Activated CD4-positive, alpha-beta memory T cell treated with anti-CD3 and anti-CD28 coated beads for 36 hours (primary cell): Measurements from ENCODE around the gene COL7A1. TPM values are rescaled to one million over a fixed set of nuclear protein-coding genes. Genes with fewer than 3 reads are reported as not detected.
A peak's percentile ranks its signal among the peaks of the same experiment; 100 is the strongest.

Experiments used
- CTCF ChIA-PET: fragments of 350-600 bp; sonication (Branson Sonifier 250); formaldehyde crosslinking; loops from one replicate; lab custom pipeline; 2021; ENCODE audit warnings: antibody characterized with exemption, inconsistent platforms; lab: Charles Lee
- POLR2A ChIA-PET: fragments of 350-600 bp; sonication (Branson Sonifier 250); formaldehyde crosslinking; loops from one replicate; lab custom pipeline; 2021; ENCODE audit warnings: antibody characterized with exemption; lab: Charles Lee
- DNase-seq: peaks from one replicate; pipeline ENCODE4 v3.0.0-alpha.2; 2020
- H3K27ac Mint-ChIP-seq: one replicate; pipeline ENCODE4 v1.8.0; 2021; ENCODE audit warnings: mixed read lengths
- H3K27me3 Mint-ChIP-seq: one replicate; pipeline ENCODE4 v1.8.0; 2021; ENCODE audit warnings: mixed read lengths
- H3K36me3 Mint-ChIP-seq: one replicate; pipeline ENCODE4 v1.8.0; 2021; ENCODE audit warnings: mixed read lengths
- H3K4me1 Mint-ChIP-seq: one replicate; pipeline ENCODE4 v1.8.0; 2021; ENCODE audit warnings: low read depth, mixed read lengths
- H3K4me3 Mint-ChIP-seq: one replicate; pipeline ENCODE4 v1.8.0; 2021; ENCODE audit warnings: mild to moderate bottlenecking, mixed read lengths
- H3K9me3 Mint-ChIP-seq: one replicate; pipeline ENCODE4 v1.8.0; 2021; ENCODE audit warnings: mixed read lengths
- intact Hi-C: fragments of 100-400 bp; cut with micrococcal nuclease; formaldehyde crosslinking; loops from one replicate; pipeline ENCODE4 v1.15.1; 2023
- total RNA-seq, 2 experiments: library from RNA; stranded (reverse); gene quantifications; one replicate each; pipeline ENCODE4 v1.2.3, GENCODE V29; 2021

COL7A1 gene
- total RNA-seq, 2 experiments from 2014 or later, result 1.1 TPM

DNA sequence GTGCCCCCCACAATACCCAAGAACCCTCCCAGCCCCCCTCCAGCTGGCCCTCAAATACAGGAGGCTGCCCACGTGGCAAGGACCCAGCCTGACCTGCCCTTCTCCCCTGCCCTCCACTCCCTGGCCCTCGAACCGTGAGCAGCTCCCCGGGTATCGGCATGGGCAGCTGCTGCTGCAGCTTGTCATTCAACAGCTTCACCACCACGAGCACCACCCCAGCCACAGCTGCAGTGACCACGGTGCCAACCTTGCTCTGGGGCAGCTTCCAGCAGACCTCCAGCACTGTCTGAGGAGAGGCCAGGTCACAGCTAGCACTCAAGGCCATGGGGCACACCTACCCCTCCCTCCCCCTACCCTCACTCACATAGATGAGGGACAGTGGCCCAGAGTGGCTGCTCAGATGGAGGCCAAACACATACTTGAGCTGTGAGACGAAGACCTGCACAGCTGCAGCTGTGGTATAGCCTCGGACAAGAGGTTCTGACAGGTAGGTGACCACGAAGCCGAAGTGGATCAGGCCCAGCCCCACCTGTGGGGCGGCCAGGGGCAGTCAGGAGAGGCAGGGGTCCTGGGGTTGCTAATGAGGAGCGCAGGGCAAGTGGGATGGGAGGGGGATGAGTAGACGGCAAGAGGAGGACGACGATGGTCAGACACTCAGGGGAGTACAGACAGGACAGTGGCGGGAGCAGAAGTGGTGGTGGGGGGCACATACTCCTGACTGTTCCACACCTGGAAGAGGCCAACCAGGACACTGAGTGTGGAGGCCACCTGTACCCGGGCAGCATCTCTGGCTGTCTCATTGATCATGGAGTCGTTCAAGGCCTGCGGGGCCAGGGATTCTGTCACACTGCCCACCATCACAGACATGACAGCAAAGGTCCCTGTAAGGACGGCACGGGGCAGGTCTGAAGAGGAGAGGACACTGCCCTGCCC lies 36.7 kb upstream of the COL7A1 start:
- Mint-ChIP-seq H3K4me1 (peaks cover 15% of the 10 kb centered on the region), H3K4me3 (no peak overlapping the region), H3K36me3 (peaks cover 20% of the 10 kb centered on the region), H3K27me3 (no peaks in the 10 kb centered on the region), H3K9me3 (no peaks in the 10 kb centered on the region), H3K27ac (no peak overlapping the region)
- no peak for DNase-seq
- ChIA-PET POLR2A (no interaction called here), CTCF (interaction anchor here (0.8 kb wide), 1 partner anchor 196 kb away, joined by 3 read pairs; no protein-coding TSS in a partner anchor)
- intact Hi-C loops, result no loop called here

DNA sequence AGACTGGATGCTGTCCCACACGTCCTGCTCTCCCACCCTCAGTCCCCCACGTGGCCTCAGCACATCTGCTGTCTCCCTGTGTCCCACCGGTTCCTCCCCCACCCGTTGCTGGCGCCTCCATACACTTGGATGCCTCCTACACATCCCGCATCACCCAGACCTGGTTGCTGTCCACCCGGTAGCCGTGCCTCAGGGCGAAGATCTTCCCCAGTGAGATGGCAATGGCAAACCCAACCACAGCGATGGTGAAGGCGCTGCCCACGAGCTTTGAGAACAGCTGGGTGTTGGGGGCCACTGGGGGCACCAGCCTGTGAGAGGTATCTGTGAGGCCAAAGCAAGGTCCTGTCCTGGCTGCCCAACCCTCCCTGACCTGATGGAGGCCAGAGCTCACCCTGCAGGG lies 35.7 kb upstream of the COL7A1 start:
- CTCF ChIA-PET, result interaction anchor here (0.8 kb wide), 1 partner anchor 195 kb away, joined by 3 read pairs; no protein-coding TSS in a partner anchor
- intact Hi-C loops, result no loop called here
- H3K36me3 Mint-ChIP-seq, result peaks cover 24% of the 10 kb centered on the region

DNA sequence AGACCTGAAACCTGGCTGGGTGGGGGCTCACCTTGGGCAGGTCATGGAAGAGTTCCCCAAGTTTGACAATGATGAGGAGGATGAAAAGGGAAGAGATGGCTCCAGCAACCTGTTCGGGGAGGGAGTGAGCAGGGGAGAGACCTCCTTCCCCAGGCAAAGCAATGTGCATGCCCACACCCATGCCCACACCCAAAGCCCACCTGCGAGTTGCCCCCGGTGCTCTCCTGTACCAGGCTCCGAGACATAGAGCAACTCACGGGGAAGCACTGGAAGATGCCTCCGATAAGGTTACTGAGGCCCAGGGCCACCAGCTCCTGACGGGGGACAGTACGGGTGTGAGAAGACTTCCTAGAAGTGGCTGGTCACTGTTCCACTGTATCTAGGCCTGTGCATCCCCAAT lies 35.3 kb upstream of the COL7A1 start:
- no peak overlapping the region for H3K27ac Mint-ChIP-seq
- intact Hi-C loops, result no loop called here
- peaks cover 26% of the 10 kb centered on the region for H3K36me3 Mint-ChIP-seq
- H3K4me3 Mint-ChIP-seq, result no peak overlapping the region
- no peaks in the 10 kb centered on the region for H3K27me3 Mint-ChIP-seq
- no peaks in the 10 kb centered on the region for H3K9me3 Mint-ChIP-seq
- no peak for DNase-seq
- ChIA-PET POLR2A (no interaction called here), CTCF (no interaction called here)
- H3K4me1 Mint-ChIP-seq, result peaks cover 7% of the 10 kb centered on the region

More for the DNA sequence above, 35.7 kb upstream of the COL7A1 start:
- Mint-ChIP-seq H3K4me3 (no peak overlapping the region), H3K9me3 (no peaks in the 10 kb centered on the region), H3K4me1 (peaks cover 8% of the 10 kb centered on the region), H3K27ac (no peak overlapping the region), H3K27me3 (no peaks in the 10 kb centered on the region)
- POLR2A ChIA-PET, result no interaction called here
- DNase-seq, result no peak

DNA sequence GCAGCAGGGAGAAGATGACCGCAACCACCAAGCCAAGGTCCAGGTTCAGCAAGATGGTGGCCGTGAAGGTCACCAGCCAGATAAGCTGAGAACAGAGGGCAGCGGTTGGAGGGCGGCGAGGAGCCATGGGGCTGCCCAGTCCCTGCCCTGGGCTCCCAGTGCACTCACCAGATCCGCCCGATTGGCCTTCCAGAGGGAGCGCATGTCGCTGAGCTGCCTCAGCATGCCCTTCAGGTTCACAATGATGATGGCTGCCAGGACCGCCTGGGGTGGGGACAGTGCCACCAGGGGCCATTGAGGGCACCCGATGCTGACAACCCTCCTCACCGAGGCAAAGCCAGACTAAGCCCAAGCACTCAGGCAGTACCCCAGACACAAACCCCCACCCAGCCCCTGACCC lies 34.8 kb upstream of the COL7A1 start:
- intact Hi-C loops, result no loop called here
- no peak overlapping the region for H3K4me3 Mint-ChIP-seq
- POLR2A ChIA-PET, result no interaction called here
- H3K27me3 Mint-ChIP-seq, result no peaks in the 10 kb centered on the region
- H3K27ac Mint-ChIP-seq, result no peak overlapping the region
- DNase-seq, result no peak
- peaks cover 8% of the 10 kb centered on the region for H3K4me1 Mint-ChIP-seq
- H3K36me3 Mint-ChIP-seq, result peaks cover 28% of the 10 kb centered on the region
- H3K9me3 Mint-ChIP-seq, result no peaks in the 10 kb centered on the region
- CTCF ChIA-PET, result no interaction called here

DNA sequence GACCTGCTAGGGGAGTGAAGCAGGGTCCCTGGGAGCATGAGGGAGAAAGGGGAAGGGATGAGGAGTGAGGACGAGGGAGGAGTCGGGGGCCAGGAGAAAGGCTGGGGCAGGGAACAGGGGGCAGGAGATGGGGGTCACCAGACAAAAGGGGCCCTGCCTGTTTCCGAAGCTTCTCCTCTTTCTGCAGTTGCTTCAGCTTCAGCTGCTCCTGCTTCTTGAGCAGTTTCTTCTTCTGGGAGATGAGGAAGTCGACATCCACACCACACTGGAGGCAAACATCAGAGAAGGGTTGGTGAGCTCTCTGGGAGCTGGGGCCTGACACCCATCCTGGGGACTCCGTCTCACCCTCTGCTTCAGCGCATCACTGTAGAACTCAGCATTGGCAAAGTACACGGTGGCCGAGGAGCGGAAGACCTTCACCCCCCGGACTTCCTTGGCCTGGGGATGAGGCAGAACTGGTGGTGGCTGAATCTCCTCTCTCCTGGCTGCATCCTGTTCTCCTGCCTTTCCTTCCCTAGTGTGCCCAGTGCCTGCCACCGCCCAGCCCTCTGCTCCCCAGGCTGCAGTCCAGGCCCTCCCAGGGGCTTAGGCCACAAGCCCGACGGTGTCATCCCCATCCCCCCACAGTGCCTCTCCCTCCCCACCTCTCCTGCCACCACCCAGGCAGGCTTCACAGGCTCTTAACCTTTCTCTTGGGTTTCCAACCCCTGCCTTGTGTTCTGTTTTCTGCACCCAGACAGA lies 33.3 kb upstream of the COL7A1 start:
- CTCF ChIA-PET, result no interaction called here
- peaks cover 7% of the 10 kb centered on the region for H3K4me1 Mint-ChIP-seq
- no peak overlapping the region for H3K4me3 Mint-ChIP-seq
- intact Hi-C loops, result no loop called here
- no peak overlapping the region for H3K27ac Mint-ChIP-seq
- no peaks in the 10 kb centered on the region for H3K27me3 Mint-ChIP-seq
- no peaks in the 10 kb centered on the region for H3K9me3 Mint-ChIP-seq
- DNase-seq, result no peak
- peaks cover 30% of the 10 kb centered on the region for H3K36me3 Mint-ChIP-seq
- POLR2A ChIA-PET, result interaction anchor here (0.6 kb wide), 1 partner anchor 17 kb away, joined by 3 read pairs; no protein-coding TSS in a partner anchor

DNA sequence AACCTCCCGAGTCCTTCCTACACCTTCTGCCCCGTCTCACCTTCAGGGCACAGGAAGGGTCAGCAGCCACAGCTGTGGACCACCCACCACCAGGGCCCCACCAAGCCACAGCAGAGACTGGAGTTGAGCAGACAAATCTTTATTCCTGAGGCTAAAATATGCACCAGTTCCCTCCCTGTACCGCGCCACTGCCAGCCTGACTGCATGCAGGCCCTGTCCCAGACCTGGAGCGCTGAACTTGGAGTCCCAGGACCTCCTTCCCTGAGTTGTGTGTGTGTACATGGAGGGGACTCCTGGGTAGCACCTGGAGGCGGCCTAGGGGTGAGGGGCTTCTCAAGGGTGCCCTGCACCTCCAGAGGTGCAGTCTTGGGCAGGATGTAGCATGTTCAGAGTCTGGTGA lies 30.5 kb upstream of the COL7A1 start:
- no peak for DNase-seq
- ChIA-PET POLR2A (interaction anchor here (1.0 to 1.1 kb wide), 2 partner anchors 10 to 12 kb away, joined by 3 read pairs; partner anchors contain the start of gene SLC26A6), CTCF (interaction anchor here (5.0 kb wide), 1 partner anchor 10 kb away, joined by 26 read pairs; the partner anchor contains the start of gene SLC26A6)
- Mint-ChIP-seq H3K4me3 (no peak overlapping the region), H3K27ac (no peak overlapping the region), H3K9me3 (no peaks in the 10 kb centered on the region), H3K4me1 (peaks cover 7% of the 10 kb centered on the region), H3K27me3 (no peaks in the 10 kb centered on the region), H3K36me3 (peaks cover 26% of the 10 kb centered on the region)
- intact Hi-C loops, result no loop called here

DNA sequence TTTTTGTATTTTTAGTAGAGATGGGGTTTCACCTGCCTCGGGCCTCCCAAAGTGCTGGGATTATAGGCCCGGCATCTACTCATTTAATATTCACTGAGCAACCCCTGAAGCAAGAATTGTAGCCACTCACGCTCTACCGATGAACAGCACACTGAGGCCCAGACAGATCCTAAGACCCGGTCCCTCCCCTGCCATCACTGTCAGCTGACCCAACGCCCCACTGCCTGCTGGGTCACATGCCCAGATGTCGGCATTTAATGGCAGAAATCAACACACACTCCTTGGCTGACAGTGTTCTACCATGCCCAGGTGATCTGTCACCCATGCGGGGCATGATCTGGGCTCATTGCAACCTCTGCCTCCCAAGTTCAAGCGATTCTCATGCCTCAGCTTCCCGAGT lies 29.6 kb upstream of the COL7A1 start:
- Mint-ChIP-seq H3K27ac (no peak overlapping the region), H3K4me1 (peaks cover 7% of the 10 kb centered on the region), H3K27me3 (no peaks in the 10 kb centered on the region), H3K36me3 (peaks cover 22% of the 10 kb centered on the region), H3K9me3 (no peaks in the 10 kb centered on the region), H3K4me3 (no peak overlapping the region)
- intact Hi-C loops, result no loop called here
- POLR2A ChIA-PET, result interaction anchor here (1.0 to 1.1 kb wide), 2 partner anchors 11 kb away, joined by 3 read pairs; partner anchors contain the start of gene SLC26A6
- DNase-seq, result no peak
- CTCF ChIA-PET, result interaction anchor here (1.9 to 5.0 kb wide), 2 partner anchors 11 to 15 kb away, joined by 5 to 26 read pairs; partner anchors contain the start of genes SLC26A6 and UQCRC1

DNA sequence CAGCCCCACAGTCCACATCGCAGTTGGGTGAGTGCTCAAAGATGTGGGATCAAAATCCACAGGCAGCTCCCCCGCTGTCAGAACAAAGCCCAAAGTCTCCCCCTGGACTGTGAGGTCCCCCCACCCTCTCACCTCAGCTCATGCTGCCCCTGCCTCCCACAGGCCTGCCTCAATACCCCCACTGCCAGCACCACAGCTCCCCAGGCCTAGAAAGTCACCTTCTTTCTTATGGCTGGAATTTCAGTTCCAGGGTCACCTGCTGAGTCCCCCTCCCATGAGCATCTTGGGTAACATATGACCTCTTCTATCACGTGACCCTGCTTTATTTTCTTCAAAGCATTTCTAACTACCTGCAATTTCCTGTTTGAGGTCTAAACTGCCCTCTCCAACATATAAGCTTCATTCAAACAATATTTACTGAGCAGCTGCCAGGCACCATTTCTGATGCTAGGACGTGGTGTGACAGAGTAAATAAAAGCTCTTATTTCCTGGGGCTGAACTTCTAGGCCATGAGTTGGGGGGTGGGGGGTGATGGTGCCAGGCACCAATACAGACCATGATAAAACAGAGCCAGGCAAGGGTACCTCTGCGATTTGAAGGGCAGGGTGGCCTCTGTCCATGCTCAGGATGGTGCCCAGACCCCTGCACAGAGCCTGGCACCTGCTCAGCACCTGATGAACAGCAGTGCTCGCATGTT lies 28.9 kb upstream of the COL7A1 start:
- ChIA-PET POLR2A (interaction anchor here (1.4 kb wide), 1 partner anchor 9 kb away, joined by 3 read pairs; no protein-coding TSS in a partner anchor), CTCF (interaction anchor here (1.9 to 5.0 kb wide), 2 partner anchors 11 to 15 kb away, joined by 5 to 26 read pairs; partner anchors contain the start of genes SLC26A6 and UQCRC1)
- Mint-ChIP-seq H3K36me3 (peaks cover 20% of the 10 kb centered on the region), H3K4me3 (no peak overlapping the region), H3K4me1 (peaks cover 7% of the 10 kb centered on the region), H3K27me3 (no peaks in the 10 kb centered on the region), H3K27ac (no peak overlapping the region), H3K9me3 (peaks cover 1% of the 10 kb centered on the region)
- intact Hi-C loops, result no loop called here
- no peak for DNase-seq

DNA sequence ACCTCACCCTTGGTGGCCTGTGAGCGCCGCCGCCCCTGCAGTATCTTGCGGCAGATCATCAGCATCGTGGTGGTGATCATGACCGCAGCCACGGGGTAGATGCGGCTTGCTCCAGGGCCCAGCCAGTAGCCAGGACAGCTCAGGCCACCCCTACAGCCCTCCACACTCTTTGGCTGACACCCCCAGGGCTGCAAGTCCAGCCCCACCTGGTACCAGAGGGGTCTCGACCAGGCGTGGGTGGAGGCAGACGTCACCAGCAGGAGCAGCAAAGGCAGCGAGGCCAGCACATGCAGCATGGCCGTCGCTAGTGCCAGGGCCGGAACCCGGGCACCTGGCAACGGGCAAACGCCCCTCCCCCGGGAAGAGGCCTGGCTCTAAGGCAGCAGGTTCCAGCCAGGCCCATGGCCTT lies 26.3 kb upstream of the COL7A1 start, which contains the start of gene TMEM89:
Gene TMEM89 (minus strand): TSS at position 309 of the 409 bp plus-strand sequence. CDS start 13 bp downstream, at position 296.
- ChIA-PET CTCF (interaction anchor here (5.0 kb wide), 1 partner anchor 14 kb away, joined by 26 read pairs; the partner anchor contains the start of gene SLC26A6), POLR2A (no interaction called here)
- intact Hi-C loops, result no loop called here
- Mint-ChIP-seq H3K27me3 (no peaks in the 10 kb centered on the region), H3K27ac (no peak within 1 kb of the TSS), H3K4me3 (no peak within 1 kb of the TSS), H3K36me3 (peaks cover 18% of the 10 kb centered on the region), H3K4me1 (peaks cover 7% of the 10 kb centered on the region), H3K9me3 (peaks cover 23% of the 10 kb centered on the region)
- DNase-seq, result no peak

DNA sequence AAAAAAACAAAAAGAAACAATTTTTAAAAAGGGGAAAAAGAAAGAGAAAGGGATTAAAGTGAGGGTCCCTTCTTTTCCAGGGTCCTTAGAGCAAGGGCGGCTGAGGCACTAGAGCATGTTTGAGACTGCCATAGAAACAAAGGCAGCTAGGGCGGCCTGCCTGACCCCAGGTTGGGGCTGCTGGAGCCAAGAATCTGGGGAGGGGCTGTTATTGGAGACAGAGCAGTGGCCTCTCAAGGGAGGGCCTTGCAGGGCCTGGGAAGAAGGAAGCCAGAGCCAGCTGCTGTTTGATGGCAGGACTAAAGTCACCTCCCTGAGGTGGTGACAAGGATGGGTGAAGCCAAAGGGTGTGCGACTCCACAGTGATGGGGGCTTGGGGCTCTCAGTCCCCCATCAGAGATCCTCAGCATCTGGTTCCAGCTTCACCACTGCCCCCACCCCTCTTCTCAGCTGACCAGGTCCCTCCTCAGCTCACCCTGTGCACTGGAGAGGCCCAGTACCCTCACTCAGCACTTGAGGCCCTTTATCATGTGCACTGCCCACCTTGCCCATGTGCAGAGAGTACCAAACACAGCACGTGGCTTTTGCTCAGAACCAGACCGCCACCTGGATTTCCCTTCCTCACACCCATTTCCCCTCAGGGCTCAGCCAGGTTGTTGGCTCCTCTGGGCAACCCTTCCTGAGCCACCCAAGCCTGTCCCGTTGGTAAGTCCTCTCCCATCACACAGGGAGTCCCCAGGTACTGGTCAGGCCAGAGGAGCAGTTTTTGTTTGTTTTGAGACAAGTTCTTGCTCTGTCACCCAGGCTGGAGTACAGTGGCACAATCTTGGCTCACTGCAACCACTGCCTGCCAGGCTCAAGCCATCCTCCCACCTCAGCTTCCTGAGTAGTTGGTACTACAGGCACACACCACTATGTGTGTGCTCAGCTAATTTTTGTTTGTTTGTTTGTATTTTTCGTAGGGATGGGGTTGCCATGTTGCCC lies 24.7 kb upstream of the COL7A1 start:
- H3K27ac Mint-ChIP-seq, result peak overlapping the region; percentile 8
- ChIA-PET CTCF (interaction anchor here (0.9 to 1.0 kb wide), 2 partner anchors 16 to 120 kb away, joined by 3 to 4 read pairs; partner anchors contain the start of gene SLC26A6), POLR2A (no interaction called here)
- peaks cover 11% of the 10 kb centered on the region for H3K4me1 Mint-ChIP-seq
- DNase-seq, result no peak
- H3K27me3 Mint-ChIP-seq, result no peaks in the 10 kb centered on the region
- intact Hi-C loops, result no loop called here
- peaks cover 14% of the 10 kb centered on the region for H3K36me3 Mint-ChIP-seq
- no peak overlapping the region for H3K4me3 Mint-ChIP-seq
- H3K9me3 Mint-ChIP-seq, result peaks cover 23% of the 10 kb centered on the region
